SH-SY5Y (cell line): ENCODE results near the gene DHRS1.

Experiments
- GATA2 ChIP-seq: IDR thresholded peaks from 2 replicates; pipeline ENCODE4 v1.6.1; 2011; ENCODE audit warnings: mild to moderate bottlenecking, low read depth, low read length
- GATA3 ChIP-seq: IDR thresholded peaks from 2 replicates; pipeline ENCODE4 v1.6.1; 2011; ENCODE audit warnings: low read depth, mild to moderate bottlenecking, low read length, moderate library complexity

- TF ChIP-seq GATA2 (no peak), GATA3 (no peak)
Measured at GRCh38 chr14:24269368-24269767, 30.2 kb downstream of the DHRS1 start.
